HCT116 (cell line): Measurements from ENCODE around the gene KYNU. TPM values are rescaled to one million over a fixed set of nuclear protein-coding genes. Genes with fewer than 3 reads are reported as not detected.

Source experiments
- ATAC-seq: fragments of 200-7000 bp; cut with Tn5 transposase; 2 replicates; pipeline ENCODE4 v1.9.1; 2020; ENCODE audit warnings: mild to moderate bottlenecking, moderate library complexity
- BruUV-seq: library from RNA; stranded (reverse); fragments of 400-500 nt; replicated peaks from 2 replicates; lab custom pipeline; 2021; lab: Mats Ljungman, UMichigan
- CTCF ChIA-PET: fragments of 300-600 bp; sonication (Branson Sonifier 250); formaldehyde crosslinking; loops from one replicate; lab custom pipeline; 2021; ENCODE audit warnings: antibody characterized with exemption; lab: Charles Lee
- POLR2A ChIA-PET: fragments of 300-600, 350-600 bp; sonication (Branson Sonifier 250); formaldehyde crosslinking; loops from one replicate; lab custom pipeline; 2021; ENCODE audit warnings: antibody characterized with exemption; lab: Charles Lee
- RAD21 ChIA-PET, 2 experiments: fragments of 300-600 bp; sonication (Branson Sonifier 250); formaldehyde crosslinking; loops; one replicate each; lab custom pipeline; 2023; ENCODE audit warnings: low total read pairs in 2 of 2; ENCODE audit not compliant: uncharacterized antibody in 2 of 2, unreplicated experiment in 2 of 2, low non-redundant PET in 1 of 2; lab: Charles Lee
- DNase-seq: peaks from one replicate; pipeline ENCODE4 v3.0.0-alpha.2; 2010; ENCODE audit warnings: low read depth, low spot score
- H2AFZ ChIP-seq: fragments of 200-600 bp; shearing (Covaris generic), sonication (generic); 2 replicates; pipeline ENCODE4 v1.6.1; 2017; ENCODE audit warnings: low read depth, mixed run types, mixed read lengths, antibody characterized with exemption, low read length; ENCODE audit not compliant: poor library complexity, severe bottlenecking
- H3K27ac ChIP-seq: 2 replicates; pipeline ENCODE4 v1.5.1; 2012; ENCODE audit warnings: low read depth, low read length
- H3K27me3 ChIP-seq: fragments of 200-600 bp; sonication (generic); 2 replicates; pipeline ENCODE4 v1.6.1; 2016; ENCODE audit warnings: mixed run types, low read length, mixed read lengths; ENCODE audit not compliant: insufficient read depth
- H3K36me3 ChIP-seq, 2 experiments: fragments of 200-500 bp in 1 of 2; fragments of 200-600 bp in 1 of 2; sonication (Bioruptor generic) in 1 of 2; sonication (generic) in 1 of 2; 2 replicates each; pipeline versions ENCODE4 v1.5.1 to v1.6.1; 2014 to 2016; ENCODE audit warnings: low read length in 2 of 2, inconsistent platforms in 1 of 2, mixed read lengths in 1 of 2, mixed run types in 1 of 2; ENCODE audit not compliant: insufficient read depth in 2 of 2, control insufficient read depth in 1 of 2
- H3K4me1 ChIP-seq, 2 experiments: fragments of 200-600 bp in 1 of 2; sonication (generic) in 1 of 2; 2 replicates each; pipeline versions ENCODE4 v1.5.1 to v1.6.1; 2012 to 2017; ENCODE audit warnings: low read length in 2 of 2, inconsistent platforms in 1 of 2, mild to moderate bottlenecking in 1 of 2, mixed read lengths in 1 of 2, mixed run types in 1 of 2, moderate library complexity in 1 of 2; ENCODE audit not compliant: insufficient read depth in 2 of 2, control insufficient read depth in 1 of 2
- H3K4me2 ChIP-seq: fragments of 200-600 bp; sonication (generic); 2 replicates; pipeline ENCODE4 v1.6.1; 2017; ENCODE audit warnings: mixed run types, low read length, mixed read lengths
- H3K4me3 ChIP-seq, 2 experiments: fragments of 200-600 bp in 1 of 2; sonication (generic) in 1 of 2; replicated peaks in 1 of 2; 2 replicates each; pipeline ENCODE4 v1.5.1; 2011 to 2016; ENCODE audit warnings: low read length in 2 of 2, control low read depth in 1 of 2, low read depth in 1 of 2, mild to moderate bottlenecking in 1 of 2, mixed read lengths in 1 of 2, mixed run types in 1 of 2
- H3K79me2 ChIP-seq: fragments of 200-600 bp; sonication (generic); 2 replicates; pipeline ENCODE4 v1.6.1; 2017; ENCODE audit warnings: mild to moderate bottlenecking, mixed run types, low read length, moderate library complexity, mixed read lengths; ENCODE audit not compliant: insufficient read depth
- H3K9ac ChIP-seq: fragments of 200-600 bp; sonication (generic); 2 replicates; pipeline ENCODE4 v1.6.1; 2016; ENCODE audit warnings: low read length, mixed read lengths
- H3K9me2 ChIP-seq: fragments of 200-600 bp; sonication (generic), shearing (Covaris generic); 2 replicates; pipeline ENCODE4 v1.6.1; 2017; ENCODE audit warnings: mixed run types, mild to moderate bottlenecking, moderate library complexity; ENCODE audit not compliant: insufficient read depth
- H3K9me3 ChIP-seq, 2 experiments: fragments of 200-500 bp in 1 of 2; fragments of 200-600 bp in 1 of 2; sonication (Bioruptor generic) in 1 of 2; sonication (generic) in 1 of 2; 2 replicates each; pipeline ENCODE4 v1.6.1; 2014 to 2017; ENCODE audit warnings: low read length in 2 of 2, mixed read lengths in 2 of 2, inconsistent platforms in 1 of 2, low read depth in 1 of 2, mild to moderate bottlenecking in 1 of 2, mixed run types in 1 of 2, moderate library complexity in 1 of 2; ENCODE audit not compliant: control insufficient read depth in 1 of 2, insufficient read depth in 1 of 2
- H4K20me1 ChIP-seq: fragments of 200-600 bp; sonication (generic), shearing (Covaris generic); 2 replicates; pipeline ENCODE4 v1.6.1; 2017; ENCODE audit warnings: mixed run types, mild to moderate bottlenecking, moderate library complexity; ENCODE audit not compliant: insufficient read depth
- CBX3 ChIP-seq: IDR thresholded peaks from 2 replicates; pipeline ENCODE4 v1.6.1; 2012; ENCODE audit warnings: low read depth
- CTCF ChIP-seq, 3 experiments: fragments of 200-600 bp in 1 of 3; sonication (generic) in 1 of 3; IDR thresholded peaks in 2 of 3; conservative IDR thresholded peaks in 1 of 3; 2 replicates each; pipeline ENCODE4 v1.5.1; 2012 to 2017; ENCODE audit warnings: low read depth in 2 of 3, low read length in 2 of 3, antibody characterized with exemption in 1 of 3, borderline replicate concordance in 1 of 3, control low read depth in 1 of 3, mild to moderate bottlenecking in 1 of 3, mixed read lengths in 1 of 3, mixed run types in 1 of 3, moderate library complexity in 1 of 3; ENCODE audit not compliant: insufficient read depth in 1 of 3
- EGR1 ChIP-seq: IDR thresholded peaks from 2 replicates; pipeline ENCODE4 v1.6.1; 2012; ENCODE audit warnings: low read depth
- ELF1 ChIP-seq: IDR thresholded peaks from 2 replicates; pipeline ENCODE4 v1.6.1; 2012; ENCODE audit warnings: low read depth, borderline replicate concordance
- EZH2phosphoT487 ChIP-seq: fragments of 200-600 bp; IDR thresholded peaks from 2 replicates; pipeline ENCODE4 v1.6.1; 2018; ENCODE audit warnings: antibody characterized with exemption, borderline replicate concordance
- FOSL1 ChIP-seq: IDR thresholded peaks from 2 replicates; pipeline ENCODE4 v1.6.1; 2012; ENCODE audit warnings: low read depth
- POLR2A ChIP-seq: IDR thresholded peaks from 2 replicates; pipeline ENCODE4 v1.7.0; 2011; ENCODE audit warnings: borderline replicate concordance; ENCODE audit not compliant: insufficient read depth, insufficient read length; ENCODE audit errors: extremely low read depth
- POLR2AphosphoS5 ChIP-seq: IDR thresholded peaks from 2 replicates; pipeline ENCODE4 v1.6.1; 2011; ENCODE audit warnings: mild to moderate bottlenecking, low read depth, low read length, moderate library complexity
- RAD21 ChIP-seq: IDR thresholded peaks from 2 replicates; pipeline ENCODE4 v1.6.1; 2012; ENCODE audit warnings: low read depth, mild to moderate bottlenecking
- SIN3A ChIP-seq: IDR thresholded peaks from 2 replicates; pipeline ENCODE4 v1.6.1; 2012; ENCODE audit warnings: low read depth
- SP1 ChIP-seq: IDR thresholded peaks from 2 replicates; pipeline ENCODE4 v1.6.1; 2012; ENCODE audit warnings: low read depth
- SRF ChIP-seq: IDR thresholded peaks from 2 replicates; pipeline ENCODE4 v1.6.1; 2012; ENCODE audit warnings: low read depth
- YY1 ChIP-seq: IDR thresholded peaks from 2 replicates; pipeline ENCODE4 v1.6.1; 2011; ENCODE audit warnings: low read length, low read depth, moderate library complexity, mild to moderate bottlenecking; ENCODE audit not compliant: insufficient replicate concordance; ENCODE audit errors: extremely low read depth
- ZFX ChIP-seq: fragments of 450-650 bp; IDR thresholded peaks from 2 replicates; pipeline ENCODE4 v1.6.1; 2017
- intact Hi-C: fragments of 100-400 bp; cut with micrococcal nuclease; formaldehyde crosslinking; loops from 2 replicates; pipeline ENCODE4 v1.10.0; 2022
- total RNA-seq: library from RNA; stranded (reverse); gene quantifications from one replicate; pipeline ENCODE4 v1.2.1, GENCODE V29; 2021; ENCODE audit not compliant: unreplicated experiment
- TF ChIP-seq, protein P1 (sequence below): IDR thresholded peaks from 2 replicates; pipeline ENCODE4 v1.6.1; 2012
- TF ChIP-seq, protein P2 (sequence below): IDR thresholded peaks from 2 replicates; pipeline ENCODE4 v1.6.1; 2011; ENCODE audit warnings: mild to moderate bottlenecking, low read length, moderate library complexity; ENCODE audit not compliant: insufficient replicate concordance; ENCODE audit errors: extremely low read depth

KYNU gene
- total RNA-seq, 1 experiment from 2014 or later: 0.22 TPM

DNA sequence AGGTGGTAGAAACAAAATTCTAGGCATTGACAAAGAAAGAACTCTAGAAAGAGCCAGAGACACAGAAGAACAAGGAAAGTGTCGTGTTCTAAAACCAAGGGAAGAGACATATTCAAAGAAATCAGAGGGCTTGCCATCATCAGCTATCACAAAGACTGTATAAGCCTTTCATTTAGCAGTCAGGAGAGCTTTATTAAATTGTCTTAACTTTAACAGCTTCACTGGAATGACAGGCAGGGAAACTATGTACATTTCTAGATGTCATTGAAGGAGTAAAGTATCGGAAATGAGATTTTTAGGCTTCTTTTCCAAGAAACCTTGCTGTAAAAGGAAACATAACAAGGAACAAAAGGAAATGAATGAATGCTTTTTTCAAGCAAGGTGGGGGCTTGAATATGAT is 15.8 kb downstream of the KYNU start:
- no peak overlapping the region for H2AFZ ChIP-seq
- H3K79me2 ChIP-seq: no peaks in the 10 kb centered on the region
- no peak overlapping the region for H3K4me2 ChIP-seq
- no peak overlapping the region for H3K9ac ChIP-seq
- TF ChIP-seq RAD21 (no peak), ZFX (no peak)
- H3K9me3 ChIP-seq: no peaks in the 10 kb centered on the region
- no peaks in the 10 kb centered on the region for H4K20me1 ChIP-seq
- H3K27ac ChIP-seq: no peak overlapping the region
- ATAC-seq (no peak), DNase-seq (no peak)
- no peak overlapping the region for H3K4me3 ChIP-seq
- ChIA-PET CTCF (no interaction called here), RAD21 (no interaction called here), POLR2A (no interaction called here)
- intact Hi-C loops: no loop called here
- no peaks in the 10 kb centered on the region for H3K27me3 ChIP-seq
- no peaks in the 10 kb centered on the region for H3K9me2 ChIP-seq
- no TSS peak for BruUV-seq
- H3K36me3 ChIP-seq: no peaks in the 10 kb centered on the region
- H3K4me1 ChIP-seq: no peaks in the 10 kb centered on the region

DNA sequence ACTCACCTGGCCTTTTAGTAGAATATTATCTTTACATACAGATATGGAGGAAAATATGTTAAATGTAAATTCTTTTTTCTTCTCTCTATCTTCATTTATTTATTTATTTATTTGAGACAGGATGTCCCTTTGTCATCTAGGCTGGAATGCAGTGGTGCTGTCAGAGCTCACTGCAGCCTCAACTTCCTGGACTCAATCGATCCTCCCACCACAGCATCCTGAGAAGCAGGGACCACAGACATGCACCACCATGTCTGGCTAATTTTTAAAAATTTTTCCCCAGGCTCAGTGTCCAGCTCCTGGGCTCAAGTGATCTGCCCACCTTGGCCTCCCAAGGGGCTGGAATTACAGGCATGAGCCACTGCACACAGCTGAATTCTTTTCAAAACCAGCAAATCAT is 20.3 kb downstream of the KYNU start:
- Histone ChIP-seq H3K79me2 (no peaks in the 10 kb centered on the region), H3K27ac (no peak overlapping the region), H3K9me2 (no peaks in the 10 kb centered on the region), H3K4me3 (no peak overlapping the region), H3K36me3 (no peaks in the 10 kb centered on the region), H3K4me2 (no peak overlapping the region), H3K9ac (no peak overlapping the region), H3K9me3 (no peaks in the 10 kb centered on the region), H3K27me3 (no peaks in the 10 kb centered on the region), H3K4me1 (no peaks in the 10 kb centered on the region), H4K20me1 (no peaks in the 10 kb centered on the region), H2AFZ (no peak overlapping the region)
- CTCF ChIA-PET: no interaction called here
- intact Hi-C loops: no loop called here
- no peak for TF ChIP-seq CBX3
- no peak for TF ChIP-seq POLR2A
- TF ChIP-seq, protein P1, sequence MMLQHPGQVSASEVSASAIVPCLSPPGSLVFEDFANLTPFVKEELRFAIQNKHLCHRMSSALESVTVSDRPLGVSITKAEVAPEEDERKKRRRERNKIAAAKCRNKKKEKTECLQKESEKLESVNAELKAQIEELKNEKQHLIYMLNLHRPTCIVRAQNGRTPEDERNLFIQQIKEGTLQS: no peak
- TF ChIP-seq ZFX: no peak
- TF ChIP-seq FOSL1: no peak
- no peak for TF ChIP-seq CTCF (IDR thresholded peaks at IDR 0.05 in 2 of 3, conservative IDR thresholded peaks at IDR 0.05 in 1 of 3; ENCODE audit: borderline replicate concordance in 1 of 3, insufficient read depth in 1 of 3, low read depth in 2 of 3, low read length in 2 of 3)
- no peak for TF ChIP-seq RAD21
- no peak for TF ChIP-seq YY1
- TF ChIP-seq EGR1: no peak
- TF ChIP-seq SP1: no peak
- no peak for TF ChIP-seq SIN3A
- TF ChIP-seq SRF: no peak
- no peak for TF ChIP-seq POLR2AphosphoS5
- no peak for TF ChIP-seq ELF1
- TF ChIP-seq, protein P2, sequence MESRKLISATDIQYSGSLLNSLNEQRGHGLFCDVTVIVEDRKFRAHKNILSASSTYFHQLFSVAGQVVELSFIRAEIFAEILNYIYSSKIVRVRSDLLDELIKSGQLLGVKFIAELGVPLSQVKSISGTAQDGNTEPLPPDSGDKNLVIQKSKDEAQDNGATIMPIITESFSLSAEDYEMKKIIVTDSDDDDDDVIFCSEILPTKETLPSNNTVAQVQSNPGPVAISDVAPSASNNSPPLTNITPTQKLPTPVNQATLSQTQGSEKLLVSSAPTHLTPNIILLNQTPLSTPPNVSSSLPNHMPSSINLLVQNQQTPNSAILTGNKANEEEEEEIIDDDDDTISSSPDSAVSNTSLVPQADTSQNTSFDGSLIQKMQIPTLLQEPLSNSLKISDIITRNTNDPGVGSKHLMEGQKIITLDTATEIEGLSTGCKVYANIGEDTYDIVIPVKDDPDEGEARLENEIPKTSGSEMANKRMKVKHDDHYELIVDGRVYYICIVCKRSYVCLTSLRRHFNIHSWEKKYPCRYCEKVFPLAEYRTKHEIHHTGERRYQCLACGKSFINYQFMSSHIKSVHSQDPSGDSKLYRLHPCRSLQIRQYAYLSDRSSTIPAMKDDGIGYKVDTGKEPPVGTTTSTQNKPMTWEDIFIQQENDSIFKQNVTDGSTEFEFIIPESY: no peak
- no peak for TF ChIP-seq EZH2phosphoT487
- POLR2A ChIA-PET: no interaction called here
- no peak for DNase-seq
- BruUV-seq: no TSS peak
- RAD21 ChIA-PET: no interaction called here
- no peak for ATAC-seq
